Neural progenitor cell (in vitro differentiated cells): ENCODE data around the gene SEC23B. TPM values are rescaled to one million over a fixed set of nuclear protein-coding genes. Genes with fewer than 3 reads are reported as not detected.

Source experiments
- DNase-seq: peaks from one replicate; pipeline ENCODE4 v3.0.0-alpha.2; 2016; ENCODE audit warnings: low spot score
- H2AFZ ChIP-seq: fragments of 200-600 bp; sonication (generic); replicated peaks from 2 replicates; pipeline ENCODE4 v1.6.1; 2016; ENCODE audit warnings: antibody characterized with exemption
- H3F3A ChIP-seq: fragments of 200-600 bp; sonication (generic); 2 replicates; pipeline ENCODE4 v1.6.1; 2016; ENCODE audit warnings: antibody characterized with exemption, low read depth
- H3K27ac ChIP-seq: fragments of 200-600 bp; sonication (generic); 2 replicates; pipeline ENCODE4 v1.5.1; 2016; ENCODE audit warnings: mild to moderate bottlenecking
- H3K27me3 ChIP-seq: fragments of 200-600 bp; sonication (generic); 2 replicates; pipeline ENCODE4 v1.6.1; 2016; ENCODE audit warnings: mild to moderate bottlenecking, moderate library complexity
- H3K36me3 ChIP-seq: fragments of 200-600 bp; sonication (generic); 2 replicates; pipeline ENCODE4 v1.5.1; 2016
- H3K4me1 ChIP-seq: fragments of 200-600 bp; sonication (generic); 2 replicates; pipeline ENCODE4 v1.6.1; 2016; ENCODE audit warnings: mixed run types
- H3K4me2 ChIP-seq: fragments of 200-600 bp; sonication (generic); 2 replicates; pipeline ENCODE4 v1.6.1; 2016
- H3K4me3 ChIP-seq: fragments of 200-600 bp; sonication (generic); 2 replicates; pipeline ENCODE4 v1.5.1; 2016
- H3K79me2 ChIP-seq: fragments of 200-600 bp; sonication (generic); 2 replicates; pipeline ENCODE4 v1.6.1; 2016; ENCODE audit warnings: low read depth
- H3K9ac ChIP-seq: fragments of 200-600 bp; sonication (generic); 2 replicates; pipeline ENCODE4 v1.6.1; 2016
- H3K9me3 ChIP-seq: fragments of 200-600 bp; sonication (generic); 2 replicates; pipeline ENCODE4 v1.5.1; 2016; ENCODE audit warnings: low read depth
- H4K20me1 ChIP-seq: fragments of 200-600 bp; sonication (generic); 2 replicates; pipeline ENCODE4 v1.6.1; 2016; ENCODE audit warnings: low read depth
- H3K27ac Mint-ChIP-seq: 3 replicates; pipeline ENCODE4 v1.8.0; 2021; ENCODE audit warnings: mixed read lengths
- H3K27me3 Mint-ChIP-seq: 2 replicates; pipeline ENCODE4 v1.8.0; 2022; ENCODE audit warnings: low read depth, mild to moderate bottlenecking, inconsistent platforms, moderate library complexity, mixed read lengths; ENCODE audit not compliant: insufficient read depth
- H3K36me3 Mint-ChIP-seq: 3 replicates; pipeline ENCODE4 v1.8.0; 2021; ENCODE audit warnings: mixed read lengths
- H3K4me1 Mint-ChIP-seq: 3 replicates; pipeline ENCODE4 v1.8.0; 2021; ENCODE audit warnings: mixed read lengths
- H3K4me3 Mint-ChIP-seq: 3 replicates; pipeline ENCODE4 v1.8.0; 2021; ENCODE audit warnings: mild to moderate bottlenecking, moderate library complexity, mixed read lengths
- H3K9me3 Mint-ChIP-seq: 3 replicates; pipeline ENCODE4 v1.8.0; 2020; ENCODE audit warnings: mixed read lengths
- EZH2 ChIP-seq: fragments of 200-600 bp; sonication (generic); IDR thresholded peaks from 2 replicates; pipeline ENCODE4 v1.6.1; 2017; ENCODE audit warnings: antibody characterized with exemption, mild to moderate bottlenecking, moderate library complexity
- EZH2phosphoT487 ChIP-seq: fragments of 200-600 bp; sonication (generic); IDR thresholded peaks from 2 replicates; pipeline ENCODE4 v1.6.1; 2017; ENCODE audit warnings: antibody characterized with exemption
- total RNA-seq: library from RNA; depleted of rRNA; stranded (reverse); fragments of >200 nt; gene quantifications from 2 replicates; pipeline ENCODE4 v1.2.3, GENCODE V29; 2015; ENCODE audit warnings: low replicate concordance
- TF ChIP-seq, protein P1 (sequence below): fragments of 200-600 bp; sonication (generic); IDR thresholded peaks from 2 replicates; pipeline ENCODE4 v1.5.1; 2017; ENCODE audit warnings: antibody characterized with exemption, mild to moderate bottlenecking

SEC23B gene
- total RNA-seq, 1 donor from 2014 or later, result 57.2 TPM

GRCh38 chr20:18580012-18580411 is 72.3 kb downstream of the SEC23B start:
- no peaks in the 10 kb centered on the region for H3K79me2 ChIP-seq
- no peaks in the 10 kb centered on the region for H4K20me1 ChIP-seq
- H3K4me2 ChIP-seq, result no peak overlapping the region
- no peak for DNase-seq
- no peaks in the 10 kb centered on the region for H3K9me3 ChIP-seq
- no peak for TF ChIP-seq EZH2phosphoT487
- TF ChIP-seq, protein P1, sequence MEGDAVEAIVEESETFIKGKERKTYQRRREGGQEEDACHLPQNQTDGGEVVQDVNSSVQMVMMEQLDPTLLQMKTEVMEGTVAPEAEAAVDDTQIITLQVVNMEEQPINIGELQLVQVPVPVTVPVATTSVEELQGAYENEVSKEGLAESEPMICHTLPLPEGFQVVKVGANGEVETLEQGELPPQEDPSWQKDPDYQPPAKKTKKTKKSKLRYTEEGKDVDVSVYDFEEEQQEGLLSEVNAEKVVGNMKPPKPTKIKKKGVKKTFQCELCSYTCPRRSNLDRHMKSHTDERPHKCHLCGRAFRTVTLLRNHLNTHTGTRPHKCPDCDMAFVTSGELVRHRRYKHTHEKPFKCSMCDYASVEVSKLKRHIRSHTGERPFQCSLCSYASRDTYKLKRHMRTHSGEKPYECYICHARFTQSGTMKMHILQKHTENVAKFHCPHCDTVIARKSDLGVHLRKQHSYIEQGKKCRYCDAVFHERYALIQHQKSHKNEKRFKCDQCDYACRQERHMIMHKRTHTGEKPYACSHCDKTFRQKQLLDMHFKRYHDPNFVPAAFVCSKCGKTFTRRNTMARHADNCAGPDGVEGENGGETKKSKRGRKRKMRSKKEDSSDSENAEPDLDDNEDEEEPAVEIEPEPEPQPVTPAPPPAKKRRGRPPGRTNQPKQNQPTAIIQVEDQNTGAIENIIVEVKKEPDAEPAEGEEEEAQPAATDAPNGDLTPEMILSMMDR, result no peak
- TF ChIP-seq EZH2, result no peak
- no peak overlapping the region for H2AFZ ChIP-seq
- Mint-ChIP-seq H3K4me3 (no peak overlapping the region), H3K4me1 (no peaks in the 10 kb centered on the region), H3K9me3 (no peaks in the 10 kb centered on the region), H3K27ac (no peak overlapping the region), H3K27me3 (no peaks in the 10 kb centered on the region), H3K36me3 (no peaks in the 10 kb centered on the region)
- H3K36me3 ChIP-seq, result no peaks in the 10 kb centered on the region
- H3K4me1 ChIP-seq, result no peaks in the 10 kb centered on the region
- no peak overlapping the region for H3K27ac ChIP-seq
- H3K4me3 ChIP-seq, result no peak overlapping the region
- no peak overlapping the region for H3K9ac ChIP-seq
- no peaks in the 10 kb centered on the region for H3K27me3 ChIP-seq
- H3F3A ChIP-seq, result no peaks in the 10 kb centered on the region

DNA sequence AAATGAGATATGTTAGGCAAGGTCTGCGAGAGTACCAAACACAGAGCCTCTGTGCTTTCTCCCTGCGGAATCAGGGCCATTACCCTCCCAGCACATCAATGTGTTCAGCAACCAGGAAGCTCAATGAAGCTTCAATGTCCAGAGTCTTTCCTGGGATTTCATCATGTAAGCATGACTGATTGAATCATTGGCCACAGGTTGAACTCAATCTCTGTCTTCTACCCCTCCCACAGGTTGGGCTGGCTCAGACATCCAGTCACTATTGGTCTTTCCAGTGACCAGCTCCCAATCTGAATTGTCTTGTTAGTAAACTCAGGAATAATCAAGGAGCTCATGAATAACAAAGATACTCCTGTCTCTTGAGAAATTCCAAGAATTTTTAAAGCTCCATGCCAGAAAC is 77.4 kb downstream of the SEC23B start:
- no peak overlapping the region for H3K27ac ChIP-seq
- peaks cover 13% of the 10 kb centered on the region for H3K4me1 ChIP-seq
- H3K9me3 ChIP-seq, result no peaks in the 10 kb centered on the region
- H3K4me3 Mint-ChIP-seq, result no peak overlapping the region
- H3K36me3 Mint-ChIP-seq, result no peaks in the 10 kb centered on the region
- no peaks in the 10 kb centered on the region for H3K27me3 Mint-ChIP-seq
- no peak overlapping the region for H3K4me3 ChIP-seq
- no peaks in the 10 kb centered on the region for H3K9me3 Mint-ChIP-seq
- no peak for DNase-seq
- no peak for TF ChIP-seq EZH2
- TF ChIP-seq, protein P1, result no peak
- no peak for TF ChIP-seq EZH2phosphoT487
- H3K27ac Mint-ChIP-seq, result no peak overlapping the region
- H3K79me2 ChIP-seq, result peaks cover 19% of the 10 kb centered on the region
- peaks cover 16% of the 10 kb centered on the region for H3F3A ChIP-seq
- H3K27me3 ChIP-seq, result no peaks in the 10 kb centered on the region
- no peaks in the 10 kb centered on the region for H3K36me3 ChIP-seq
- H3K4me1 Mint-ChIP-seq, result peaks cover 15% of the 10 kb centered on the region
- H2AFZ ChIP-seq, result no peak overlapping the region
- H3K4me2 ChIP-seq, result no peak overlapping the region
- no peak overlapping the region for H3K9ac ChIP-seq
- H4K20me1 ChIP-seq, result no peaks in the 10 kb centered on the region

GRCh38 chr20:18587665-18588573 is 80.2 kb downstream of the SEC23B start, which contains the start of gene DTD1:
Gene DTD1 (plus strand): TSS chr20:18588054. CDS start chr20:18588073, 19 bp downstream.
- Mint-ChIP-seq H3K4me3 (peak within 1 kb of the TSS; percentile 93), H3K9me3 (no peaks in the 10 kb centered on the region), H3K27ac (peak within 1 kb of the TSS; percentile 81), H3K27me3 (no peaks in the 10 kb centered on the region), H3K4me1 (peaks cover 21% of the 10 kb centered on the region), H3K36me3 (no peaks in the 10 kb centered on the region)
- Histone ChIP-seq H2AFZ (peak within 1 kb of the TSS; percentile 89), H3K79me2 (peaks cover 41% of the 10 kb centered on the region), H3K27me3 (no peaks in the 10 kb centered on the region), H3F3A (peaks cover 16% of the 10 kb centered on the region), H3K9ac (peak within 1 kb of the TSS; percentile 44), H4K20me1 (no peaks in the 10 kb centered on the region), H3K9me3 (no peaks in the 10 kb centered on the region), H3K27ac (no peak within 1 kb of the TSS), H3K4me2 (peak within 1 kb of the TSS; percentile 81), H3K4me1 (peaks cover 13% of the 10 kb centered on the region), H3K4me3 (peak within 1 kb of the TSS; percentile 74), H3K36me3 (no peaks in the 10 kb centered on the region)
- no peak for TF ChIP-seq EZH2
- TF ChIP-seq, protein P1, result peak; percentile 78
- DNase-seq, result peak; percentile 92
